HG03175 (cell line): ENCODE results near the gene CEACAM19.
"Not testable (repeated sequence)": the region's sequence is repeated elsewhere in the genome, so short reads cannot be mapped to it uniquely, and the experiment has no call there.

Experiments used
- ATAC-seq: cut with Tn5 transposase; IDR thresholded peaks from one replicate; pipeline ENCODE4 v1.9.1; 2021; ENCODE audit warnings: mild to moderate bottlenecking, moderate library complexity; ENCODE audit not compliant: unreplicated experiment

Gene CEACAM19

DNA sequence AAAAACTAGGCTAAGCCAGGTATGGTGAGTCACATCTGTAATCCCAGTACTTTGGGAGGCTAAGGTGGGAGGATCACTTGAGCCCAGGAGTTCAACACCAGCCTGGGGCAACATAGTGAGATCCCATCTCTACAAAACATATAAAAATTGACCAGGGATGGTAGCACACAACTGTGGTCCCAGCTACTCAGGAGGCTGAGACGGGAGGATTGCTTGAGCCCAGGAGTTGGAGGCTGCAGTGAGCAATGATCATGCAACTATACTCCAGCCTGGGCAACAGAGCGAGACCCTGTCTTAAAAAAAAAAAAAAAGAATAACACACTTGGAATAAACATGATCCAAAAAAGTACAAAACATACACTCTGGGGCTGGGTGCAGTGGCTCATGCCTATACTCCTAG, 1.3 kb upstream of the CEACAM19 start:
- ATAC-seq, result not testable (repeated sequence)

DNA sequence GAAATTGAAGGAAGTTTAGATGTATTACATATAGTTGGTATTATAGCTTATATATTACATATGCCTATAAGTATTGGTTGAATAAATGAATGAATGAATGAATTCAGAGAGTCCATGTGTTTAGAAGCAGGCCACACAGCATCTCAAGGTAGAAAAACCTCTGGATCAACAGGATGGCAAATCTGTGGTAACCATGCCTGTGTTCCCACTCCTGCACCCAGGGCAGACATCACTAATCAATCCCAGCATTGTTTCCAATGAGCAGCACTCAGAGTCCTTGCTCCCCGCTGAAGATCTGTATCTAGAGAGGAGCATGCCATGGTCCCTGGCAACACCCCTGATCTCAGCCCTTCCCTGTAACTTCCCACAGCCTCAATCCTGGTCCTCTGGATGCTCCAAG, 944 bp downstream of the CEACAM19 start:
- no peak for ATAC-seq

- no peak for ATAC-seq
These were observed 2.2 kb downstream of the CEACAM19 start for GRCh38 chr19:44673510-44673909.

DNA sequence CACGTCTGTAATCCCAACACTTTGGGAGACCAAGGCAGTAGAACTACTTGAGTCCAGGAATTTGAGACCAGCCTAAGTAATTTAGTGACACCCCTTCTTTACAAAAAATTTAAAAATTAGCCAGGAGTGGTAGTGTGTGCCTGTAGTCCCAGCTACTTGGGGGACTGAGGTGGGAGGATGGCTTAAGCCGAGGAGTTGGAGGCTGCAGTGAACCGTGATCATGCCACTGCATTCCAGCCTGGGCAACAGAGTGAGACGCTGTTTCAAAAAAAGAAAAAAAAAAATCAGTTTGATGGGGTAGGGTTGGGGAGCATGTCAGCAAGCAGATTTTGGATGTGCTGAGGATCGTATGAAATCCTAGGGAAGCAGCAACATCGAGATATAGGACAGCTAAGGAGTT, 4.2 kb downstream of the CEACAM19 start:
- no peak for ATAC-seq

DNA sequence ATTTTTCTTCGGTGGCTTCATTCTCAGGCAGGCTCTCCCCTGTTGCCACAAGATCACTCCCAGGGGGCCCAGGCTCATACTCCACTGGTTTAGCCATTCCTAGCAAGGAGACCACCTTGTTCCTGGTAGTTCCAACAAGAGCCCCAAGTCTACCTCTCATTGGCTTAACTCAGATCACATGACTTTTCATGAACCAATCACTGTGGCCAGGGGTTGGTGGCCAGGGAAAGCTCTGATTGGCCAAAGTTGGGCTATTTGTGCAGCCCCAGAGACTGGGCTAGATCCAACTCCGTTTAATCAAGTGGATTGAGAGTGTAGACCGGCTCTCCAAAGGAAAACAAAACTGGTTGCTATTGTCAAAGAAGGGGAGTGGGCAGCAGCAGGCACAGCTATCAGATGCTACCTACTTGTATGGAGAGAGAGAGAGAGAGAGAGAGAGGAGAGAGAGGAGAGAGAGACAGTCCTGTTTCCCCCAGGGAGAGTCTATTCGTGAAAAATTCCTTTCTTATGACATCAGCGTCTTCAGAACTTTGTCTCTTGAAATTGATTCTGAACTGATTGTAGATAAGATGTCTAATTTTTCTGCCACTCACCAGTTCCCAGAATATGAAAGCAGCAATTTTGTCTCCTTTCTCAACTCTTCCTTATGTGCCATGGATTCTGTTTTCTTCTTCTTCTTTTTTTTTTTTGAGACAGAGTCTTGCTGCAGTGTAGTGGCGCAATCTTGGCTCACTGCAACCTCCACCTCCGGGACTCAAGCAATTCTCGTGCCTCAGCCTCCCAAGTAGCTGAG, 5.9 kb downstream of the CEACAM19 start:
- no peak for ATAC-seq

DNA sequence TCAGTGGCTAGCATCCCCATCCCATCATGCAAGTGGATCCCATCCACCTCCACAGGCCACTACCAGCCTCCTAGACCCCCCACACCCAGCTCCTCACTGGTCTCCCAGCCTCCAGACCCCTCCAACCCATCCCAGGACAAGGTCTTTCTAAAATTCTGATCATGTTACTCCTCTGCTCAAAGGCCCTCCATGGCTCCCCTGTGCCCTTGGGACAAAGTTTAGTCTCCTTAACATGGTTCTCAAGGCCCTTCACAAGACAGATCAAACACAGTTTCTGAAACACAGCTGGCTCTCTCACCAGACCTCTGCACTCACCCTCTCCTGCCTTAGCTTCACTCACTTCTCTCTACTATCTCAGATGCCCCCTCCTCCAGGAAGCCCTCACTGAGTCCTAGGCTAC, 9.3 kb downstream of the CEACAM19 start:
- no peak for ATAC-seq

- ATAC-seq, result no peak
These were observed 10.9 kb downstream of the CEACAM19 start for GRCh38 chr19:44681992-44682790.

- ATAC-seq, result no peak
These were observed 11.5 kb downstream of the CEACAM19 start for GRCh38 chr19:44682807-44683206.

DNA sequence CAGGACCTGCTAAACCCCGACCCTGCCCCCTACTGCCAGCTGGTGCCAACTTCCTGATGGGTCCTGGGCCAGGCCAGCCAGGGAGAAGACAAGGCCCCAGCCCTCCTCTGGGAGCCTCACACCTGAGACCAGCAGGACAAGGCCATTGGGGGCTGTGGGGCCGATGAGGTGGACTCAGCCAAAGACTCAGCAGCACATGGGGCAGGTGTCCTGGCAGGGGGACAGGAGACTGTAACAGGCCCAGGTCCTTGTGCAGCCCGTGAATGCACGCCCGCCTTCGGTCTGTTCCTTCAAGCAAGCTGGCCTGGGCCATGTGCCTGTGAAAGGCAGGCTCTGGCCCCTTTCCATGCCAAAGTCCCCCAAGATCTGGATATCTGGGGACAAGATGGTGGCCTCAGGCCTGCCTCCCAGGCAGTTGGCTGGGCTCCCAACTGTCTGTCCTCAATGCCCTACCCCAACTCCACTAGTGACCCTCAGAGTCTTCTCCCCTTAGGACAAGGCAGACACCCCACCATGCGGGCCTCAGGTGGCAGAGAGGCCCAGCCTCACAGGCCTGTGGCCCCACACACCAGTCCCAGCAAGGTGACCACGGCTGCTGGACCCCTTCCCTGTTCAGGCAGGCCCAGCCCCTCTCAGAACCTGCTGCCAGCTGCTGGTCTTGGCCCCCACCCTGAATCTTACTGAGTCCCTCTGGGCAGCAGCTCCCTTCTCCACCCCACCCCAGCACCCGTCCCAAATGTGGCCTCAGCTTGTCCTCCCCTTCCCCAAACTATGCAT, 12.3 kb downstream of the CEACAM19 start:
- no peak for ATAC-seq

DNA sequence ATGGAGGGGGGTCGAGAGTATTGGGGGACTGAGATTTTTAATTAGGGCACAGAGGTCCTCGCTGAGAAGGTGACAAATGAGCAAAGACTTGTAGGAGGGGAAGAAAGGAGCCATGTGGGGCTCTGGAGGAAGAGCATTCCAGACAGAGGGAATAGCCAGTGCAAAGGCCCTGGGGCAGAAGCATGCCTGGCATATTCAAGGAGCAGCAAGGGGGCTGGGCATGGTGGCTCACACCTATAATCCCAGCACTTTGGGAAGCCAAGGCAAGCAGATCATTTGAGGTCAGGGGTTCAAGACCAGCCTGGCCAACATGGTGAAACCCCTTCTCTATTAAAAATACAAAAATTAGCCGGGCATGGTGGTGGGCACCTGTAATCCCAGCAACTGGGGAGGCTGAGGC, 13.1 kb downstream of the CEACAM19 start:
- ATAC-seq, result not testable (repeated sequence)

DNA sequence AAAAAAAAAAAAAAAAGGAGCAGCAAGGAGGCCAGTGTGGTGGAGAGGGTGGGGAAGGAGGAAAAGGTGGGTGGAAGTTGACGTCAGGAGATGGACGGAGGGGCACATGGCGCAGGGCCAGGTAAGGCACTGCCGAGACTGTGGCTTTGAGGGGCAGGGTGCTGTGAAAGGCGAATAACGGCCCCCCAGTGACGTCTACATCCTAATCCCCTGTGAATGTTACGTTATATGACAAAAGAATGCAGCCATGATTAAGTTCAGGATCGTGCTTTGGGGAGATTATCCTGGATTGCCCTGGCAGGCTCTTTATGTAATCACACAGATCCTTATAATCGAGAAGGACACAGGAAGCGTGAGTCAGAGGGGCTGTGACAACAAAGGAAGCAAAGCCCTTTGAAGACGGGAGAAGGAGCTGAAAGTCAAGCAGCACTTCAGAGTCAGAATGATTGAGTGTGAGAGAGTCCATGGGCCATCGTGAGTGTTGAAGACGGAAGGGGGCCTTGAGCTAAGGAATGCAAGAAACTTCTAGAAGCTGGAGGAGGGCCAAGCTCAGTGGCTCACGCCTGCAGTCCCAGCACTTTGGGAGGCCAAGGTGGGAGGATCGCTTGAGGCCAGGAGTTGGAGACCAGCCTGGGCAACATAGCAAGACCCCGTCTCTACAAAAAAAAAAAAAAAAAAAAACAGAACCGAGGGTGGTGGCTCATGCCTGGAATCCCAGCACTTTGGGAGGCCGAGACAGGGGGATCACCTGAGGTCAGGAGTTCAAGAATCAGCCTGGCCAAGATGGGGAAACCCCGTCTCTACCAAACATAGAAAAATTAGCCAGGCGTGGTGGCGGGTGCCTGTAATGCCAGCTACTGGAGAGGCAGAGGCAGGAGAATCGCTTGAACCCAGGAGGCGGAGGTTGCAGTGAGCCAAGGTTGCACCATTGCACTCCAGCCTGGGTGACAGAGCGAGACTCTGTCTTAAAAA, 13.9 kb downstream of the CEACAM19 start:
- ATAC-seq, result no peak

- ATAC-seq, result no peak
These were observed 14.6 kb downstream of the CEACAM19 start for GRCh38 chr19:44685877-44686276.

GRCh38 chr19:44686896-44687295, 15.6 kb downstream of the CEACAM19 start:
- ATAC-seq, result no peak

DNA sequence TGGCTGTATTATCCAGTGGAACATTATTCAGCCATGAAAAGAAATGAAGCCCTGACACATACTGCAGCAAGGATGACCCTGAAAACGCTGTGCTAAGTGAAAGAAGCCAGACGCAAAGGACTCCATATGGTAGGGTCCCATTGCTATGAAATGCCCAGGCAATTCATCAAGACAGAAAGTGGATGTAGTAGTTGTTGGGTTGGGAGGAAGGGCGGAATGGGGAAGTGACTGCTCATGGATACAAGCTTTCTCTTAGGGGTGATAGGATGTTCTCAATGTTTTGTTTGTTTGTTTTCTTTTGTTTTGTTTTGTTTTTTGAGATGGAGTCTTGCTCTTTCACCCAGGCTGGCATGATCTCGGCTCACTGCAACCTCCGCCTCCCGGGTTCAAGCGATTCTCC, 16.6 kb downstream of the CEACAM19 start:
- ATAC-seq, result no peak

- no peak for ATAC-seq
These were observed 18.2 kb downstream of the CEACAM19 start for GRCh38 chr19:44689290-44690130.

GRCh38 chr19:44690131-44690440, 18.8 kb downstream of the CEACAM19 start:
- no peak for ATAC-seq

GRCh38 chr19:44692379-44692721, 21.1 kb downstream of the CEACAM19 start:
- peak; percentile 6 for ATAC-seq

DNA sequence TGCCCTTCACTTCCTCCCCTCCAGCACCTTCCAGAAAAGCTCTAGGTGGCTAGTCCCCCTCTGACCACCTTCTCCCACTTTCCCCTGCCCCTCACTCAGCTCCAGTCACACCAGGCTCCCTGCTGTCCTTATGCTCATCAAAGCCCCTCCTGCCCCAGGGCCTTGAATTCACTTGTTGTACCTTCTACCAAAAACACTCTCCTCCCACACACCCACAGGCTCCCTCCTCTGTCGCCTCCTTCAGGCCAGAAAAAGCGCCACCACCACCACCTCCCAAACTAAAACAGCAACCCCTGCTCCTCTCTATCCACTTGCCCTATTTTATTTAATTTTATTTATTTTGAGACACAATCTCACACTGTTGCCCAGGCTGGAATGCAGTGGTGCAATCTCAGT, 22.9 kb downstream of the CEACAM19 start:
- no peak for ATAC-seq

DNA sequence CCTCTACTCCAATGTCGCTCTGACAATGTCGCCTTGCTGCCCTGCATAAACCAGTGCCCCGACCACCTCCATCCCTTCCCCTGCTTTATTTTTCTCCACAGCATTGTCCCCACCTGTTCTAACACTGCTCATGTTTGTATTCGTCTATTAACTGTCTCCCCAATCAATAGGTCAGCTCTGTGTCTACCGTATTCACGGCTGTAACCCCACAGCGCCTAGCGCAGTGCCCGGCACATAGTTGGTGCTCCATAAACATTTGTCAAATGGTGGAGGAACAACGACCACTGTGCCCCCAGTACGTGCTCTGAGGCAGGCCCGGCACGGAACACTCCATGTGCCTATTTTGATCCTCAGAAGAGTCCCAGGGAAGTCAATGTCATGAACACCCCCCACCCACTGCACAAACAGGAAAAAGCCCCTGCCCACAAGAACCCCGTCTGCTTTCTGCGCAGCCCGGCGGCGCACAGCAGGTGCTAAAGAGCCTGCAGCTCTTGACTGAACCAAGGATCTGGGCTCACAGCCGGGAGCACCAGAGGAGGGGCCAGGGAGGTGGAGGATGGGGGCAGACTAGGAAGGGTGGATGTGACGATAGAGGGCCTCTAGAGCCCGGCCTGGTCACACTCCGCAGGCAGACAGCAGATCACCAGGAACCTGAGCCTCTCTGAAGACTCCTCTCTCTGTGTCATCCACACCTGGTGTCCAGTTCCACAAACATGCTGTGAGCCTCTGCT, 25.8 kb downstream of the CEACAM19 start:
- ATAC-seq, result no peak
